ENCODE data around the gene IGFBP3.

Gene IGFBP3

GRCh38 chr7:45889367-45890067 lies 31.6 kb downstream of the IGFBP3 start:
- Histone ChIP-seq H3K27me3 (ENCODE audit: control insufficient read depth in 1 of 2, insufficient read depth in 1 of 2, low read length in 2 of 2) (peaks cover 0 to 60% of the 10 kb centered on the region in 2 experiments), H3K4me3 (ENCODE audit: insufficient read depth in 1 of 2, low read depth in 1 of 2, low read length in 2 of 2) (no peak overlapping the region), H2AK5ac (ENCODE audit: low read length, severe bottlenecking) (no peak overlapping the region), H4K91ac (ENCODE audit: low read length) (no peak overlapping the region), H2BK5ac (ENCODE audit: low read depth, low read length, poor library complexity, severe bottlenecking) (no peak overlapping the region), H3K23ac (ENCODE audit: low read length in 2 of 2) (no peak overlapping the region), H3K9me3 (ENCODE audit: control insufficient read depth, low read length) (no peaks in the 10 kb centered on the region), H2BK12ac (ENCODE audit: low read length in 2 of 2) (no peak overlapping the region), H2AFZ (ENCODE audit: low read depth, low read length) (no peak overlapping the region), H2BK120ac (ENCODE audit: low read depth, low read length) (no peak overlapping the region), H3K14ac (ENCODE audit: low read length in 2 of 2) (peak overlapping the region in 1 of 2 experiments; percentile 11), H3K4me2 (ENCODE audit: low read length, poor library complexity, severe bottlenecking) (peak overlapping the region; percentile 41), H3K4ac (ENCODE audit: low read depth in 1 of 2, low read length in 2 of 2) (no peak overlapping the region), H4K8ac (ENCODE audit: low read length) (peak overlapping the region; percentile 47), H3K79me1 (replicated peaks; ENCODE audit: low read length, poor library complexity, severe bottlenecking) (no peaks in the 10 kb centered on the region), H3K36me3 (ENCODE audit: control insufficient read depth in 1 of 2, insufficient read depth in 2 of 2, low read depth in 1 of 2, low read length in 2 of 2) (no peaks in the 10 kb centered on the region), H3K18ac (ENCODE audit: low read depth in 1 of 2, low read length in 2 of 2) (peak overlapping the region in 1 of 2 experiments; percentile 55), H3K9ac (ENCODE audit: low read length) (no peak overlapping the region), H2BK15ac (ENCODE audit: low read depth, poor library complexity, severe bottlenecking) (no peak overlapping the region), H3K4me1 (ENCODE audit: control insufficient read depth, insufficient read depth, low read depth, low read length) (peaks cover 26% of the 10 kb centered on the region), H3K27ac (ENCODE audit: low read length, poor library complexity, severe bottlenecking) (no peak overlapping the region)
- DNase-seq: peak; percentile 9
- 57% methylated on average over 7 of the region's 8 CpGs for WGBS

GRCh38 chr7:45888993-45889366 lies 32.1 kb downstream of the IGFBP3 start:
- H3K4ac ChIP-seq (ENCODE audit: low read depth in 1 of 2, low read length in 2 of 2): no peak overlapping the region
- H2AK5ac ChIP-seq (ENCODE audit: low read length, severe bottlenecking): no peak overlapping the region
- no peak overlapping the region for H2BK12ac ChIP-seq (ENCODE audit: low read length in 2 of 2)
- H3K9ac ChIP-seq (ENCODE audit: low read length): no peak overlapping the region
- no peak overlapping the region for H2BK5ac ChIP-seq (ENCODE audit: low read depth, low read length, poor library complexity, severe bottlenecking)
- no peaks in the 10 kb centered on the region for H3K79me1 ChIP-seq (replicated peaks; ENCODE audit: low read length, poor library complexity, severe bottlenecking)
- no peak overlapping the region for H3K27ac ChIP-seq (ENCODE audit: low read length, poor library complexity, severe bottlenecking)
- peak overlapping the region in 1 of 2 experiments; percentile 55 for H3K18ac ChIP-seq (ENCODE audit: low read depth in 1 of 2, low read length in 2 of 2)
- no peak overlapping the region for H3K23ac ChIP-seq (ENCODE audit: low read length in 2 of 2)
- H3K4me3 ChIP-seq (ENCODE audit: insufficient read depth in 1 of 2, low read depth in 1 of 2, low read length in 2 of 2): peak overlapping the region in 1 of 2 experiments; percentile 58
- no peak overlapping the region for H2BK15ac ChIP-seq (ENCODE audit: low read depth, poor library complexity, severe bottlenecking)
- H3K9me3 ChIP-seq (ENCODE audit: control insufficient read depth, low read length): no peaks in the 10 kb centered on the region
- WGBS: 18% methylated on average over 10 of the region's 14 CpGs
- H4K8ac ChIP-seq (ENCODE audit: low read length): peak overlapping the region; percentile 47
- no peak overlapping the region for H2BK120ac ChIP-seq (ENCODE audit: low read depth, low read length)
- peak overlapping the region in 1 of 2 experiments; percentile 11 for H3K14ac ChIP-seq (ENCODE audit: low read length in 2 of 2)
- peak overlapping the region; percentile 91 for H3K4me2 ChIP-seq (ENCODE audit: low read length, poor library complexity, severe bottlenecking)
- H4K91ac ChIP-seq (ENCODE audit: low read length): no peak overlapping the region
- peak; percentile 9 for DNase-seq
- H2AFZ ChIP-seq (ENCODE audit: low read depth, low read length): no peak overlapping the region
- peaks cover 28% of the 10 kb centered on the region for H3K4me1 ChIP-seq (ENCODE audit: control insufficient read depth, insufficient read depth, low read depth, low read length)
- peaks cover 0 to 55% of the 10 kb centered on the region in 2 experiments for H3K27me3 ChIP-seq (ENCODE audit: control insufficient read depth in 1 of 2, insufficient read depth in 1 of 2, low read length in 2 of 2)
- no peaks in the 10 kb centered on the region for H3K36me3 ChIP-seq (ENCODE audit: control insufficient read depth in 1 of 2, insufficient read depth in 2 of 2, low read depth in 1 of 2, low read length in 2 of 2)

DNA sequence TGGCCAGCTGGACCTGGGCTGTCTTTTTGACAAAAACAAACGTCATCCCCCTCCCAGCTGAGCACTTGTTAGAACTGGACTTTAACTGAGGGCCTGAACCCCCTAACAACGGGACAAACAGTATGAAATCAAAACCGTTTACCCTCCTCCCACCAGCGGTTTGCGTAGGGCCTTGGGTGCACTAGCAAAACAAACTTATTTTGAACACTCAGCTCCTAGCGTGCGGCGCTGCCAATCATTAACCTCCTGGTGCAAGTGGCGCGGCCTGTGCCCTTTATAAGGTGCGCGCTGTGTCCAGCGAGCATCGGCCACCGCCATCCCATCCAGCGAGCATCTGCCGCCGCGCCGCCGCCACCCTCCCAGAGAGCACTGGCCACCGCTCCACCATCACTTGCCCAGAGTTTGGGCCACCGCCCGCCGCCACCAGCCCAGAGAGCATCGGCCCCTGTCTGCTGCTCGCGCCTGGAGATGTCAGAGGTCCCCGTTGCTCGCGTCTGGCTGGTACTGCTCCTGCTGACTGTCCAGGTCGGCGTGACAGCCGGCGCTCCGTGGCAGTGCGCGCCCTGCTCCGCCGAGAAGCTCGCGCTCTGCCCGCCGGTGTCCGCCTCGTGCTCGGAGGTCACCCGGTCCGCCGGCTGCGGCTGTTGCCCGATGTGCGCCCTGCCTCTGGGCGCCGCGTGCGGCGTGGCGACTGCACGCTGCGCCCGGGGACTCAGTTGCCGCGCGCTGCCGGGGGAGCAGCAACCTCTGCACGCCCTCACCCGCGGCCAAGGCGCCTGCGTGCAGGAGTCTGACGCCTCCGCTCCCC lies 32.7 kb downstream of the IGFBP3 start, which contains the start of gene IGFBP1:
Gene IGFBP1 (plus strand): TSS at position 304 of the 808 bp plus-strand sequence. CDS start 165 bp downstream, at position 469.
- Histone ChIP-seq H3K79me1 (replicated peaks; ENCODE audit: low read length, poor library complexity, severe bottlenecking) (no peaks in the 10 kb centered on the region), H4K91ac (ENCODE audit: low read length) (no peak within 1 kb of the TSS), H3K9me3 (ENCODE audit: control insufficient read depth, low read length) (no peaks in the 10 kb centered on the region), H2BK12ac (ENCODE audit: low read length in 2 of 2) (peak within 1 kb of the TSS in 1 of 2 experiments; percentile 12), H3K18ac (ENCODE audit: low read depth in 1 of 2, low read length in 2 of 2) (peak within 1 kb of the TSS; percentile 16 to 55), H2AFZ (ENCODE audit: low read depth, low read length) (peak within 1 kb of the TSS; percentile 44), H3K4me2 (ENCODE audit: low read length, poor library complexity, severe bottlenecking) (peak within 1 kb of the TSS; percentile 91), H3K14ac (ENCODE audit: low read length in 2 of 2) (peak within 1 kb of the TSS in 1 of 2 experiments; percentile 11), H3K4ac (ENCODE audit: low read depth in 1 of 2, low read length in 2 of 2) (no peak within 1 kb of the TSS), H3K4me3 (ENCODE audit: insufficient read depth in 1 of 2, low read depth in 1 of 2, low read length in 2 of 2) (peak within 1 kb of the TSS; percentile 58 to 66), H2BK120ac (ENCODE audit: low read depth, low read length) (no peak within 1 kb of the TSS), H4K8ac (ENCODE audit: low read length) (peak within 1 kb of the TSS; percentile 73), H2AK5ac (ENCODE audit: low read length, severe bottlenecking) (peak within 1 kb of the TSS; percentile 11), H3K27ac (ENCODE audit: low read length, poor library complexity, severe bottlenecking) (no peak within 1 kb of the TSS), H3K4me1 (ENCODE audit: control insufficient read depth, insufficient read depth, low read depth, low read length) (peaks cover 27% of the 10 kb centered on the region), H3K23ac (ENCODE audit: low read length in 2 of 2) (peak within 1 kb of the TSS in 1 of 2 experiments; percentile 23), H2BK15ac (ENCODE audit: low read depth, poor library complexity, severe bottlenecking) (no peak within 1 kb of the TSS), H3K36me3 (ENCODE audit: control insufficient read depth in 1 of 2, insufficient read depth in 2 of 2, low read depth in 1 of 2, low read length in 2 of 2) (no peaks in the 10 kb centered on the region), H2BK5ac (ENCODE audit: low read depth, low read length, poor library complexity, severe bottlenecking) (no peak within 1 kb of the TSS), H3K27me3 (ENCODE audit: control insufficient read depth in 1 of 2, insufficient read depth in 1 of 2, low read length in 2 of 2) (peaks cover 0 to 49% of the 10 kb centered on the region in 2 experiments), H3K9ac (ENCODE audit: low read length) (no peak within 1 kb of the TSS)
- WGBS: 14% methylated on average over 44 of the region's 73 CpGs
- peak; percentile 44 for DNase-seq
